OCI-LY7 (cell line): ENCODE measurements around the gene CCDC12. TPM values are rescaled to one million over a fixed set of nuclear protein-coding genes. Genes with fewer than 3 reads are reported as not detected.

Experiments
- BruUV-seq: library from RNA; stranded (reverse); fragments of 400-500 nt; replicated peaks from 2 replicates; lab custom pipeline; 2021; lab: Mats Ljungman, UMichigan
- CTCF ChIA-PET: fragments of 300-600 bp; sonication (Branson Sonifier 250); formaldehyde crosslinking; loops from one replicate; lab custom pipeline; 2022; ENCODE audit warnings: antibody characterized with exemption; ENCODE audit not compliant: unreplicated experiment; lab: Charles Lee
- POLR2A ChIA-PET: fragments of 300-600 bp; sonication (Branson Sonifier 250); formaldehyde crosslinking; loops from one replicate; lab custom pipeline; 2022; ENCODE audit warnings: antibody characterized with exemption; lab: Charles Lee
- DNase-seq: peaks from one replicate; pipeline ENCODE4 v3.0.0-alpha.2; 2015; ENCODE audit warnings: low spot score
- H2AFZ ChIP-seq: fragments of 200-600 bp; sonication (generic), shearing (Covaris generic); 2 replicates; pipeline ENCODE4 v1.6.1; 2014; ENCODE audit warnings: mild to moderate bottlenecking, antibody characterized with exemption, low read length, moderate library complexity
- H3K27ac ChIP-seq: fragments of 200-600 bp; sonication (generic); 2 replicates; pipeline ENCODE4 v1.5.1; 2014; ENCODE audit warnings: mixed run types, low read depth, mild to moderate bottlenecking, moderate library complexity, low read length, inconsistent platforms; ENCODE audit not compliant: poor library complexity, severe bottlenecking
- H3K36me3 ChIP-seq: fragments of 200-600 bp; sonication (generic); 2 replicates; pipeline ENCODE4 v1.6.1; 2014; ENCODE audit warnings: mild to moderate bottlenecking, antibody characterized with exemption, low read length, moderate library complexity, mixed read lengths; ENCODE audit not compliant: insufficient read depth
- H3K4me1 ChIP-seq: fragments of 200-600 bp; sonication (generic); 2 replicates; pipeline ENCODE4 v1.5.1; 2014; ENCODE audit warnings: mild to moderate bottlenecking, low read length; ENCODE audit not compliant: insufficient read depth, poor library complexity, severe bottlenecking
- H3K4me2 ChIP-seq: fragments of 200-600 bp; sonication (generic); 2 replicates; pipeline ENCODE4 v1.6.1; 2014; ENCODE audit warnings: mild to moderate bottlenecking, low read length
- H3K4me3 ChIP-seq: fragments of 200-600 bp; sonication (generic); 2 replicates; pipeline ENCODE4 v1.5.1; 2014; ENCODE audit warnings: mild to moderate bottlenecking, low read depth, low read length; ENCODE audit not compliant: poor library complexity, severe bottlenecking
- H3K79me2 ChIP-seq: fragments of 200-600 bp; sonication (generic); 2 replicates; pipeline ENCODE4 v1.6.1; 2016; ENCODE audit warnings: low read depth, mild to moderate bottlenecking, low read length, moderate library complexity, mixed read lengths; ENCODE audit not compliant: insufficient read depth
- H3K9me2 ChIP-seq: fragments of 200-600 bp; sonication (generic); 2 replicates; pipeline ENCODE4 v1.6.1; 2016; ENCODE audit warnings: mild to moderate bottlenecking, low read length, mixed read lengths; ENCODE audit not compliant: insufficient read depth
- H3K9me3 ChIP-seq: fragments of 200-600 bp; sonication (generic); 2 replicates; pipeline ENCODE4 v1.6.1; 2014; ENCODE audit warnings: mild to moderate bottlenecking, mixed run types, low read length, mixed read lengths
- H4K20me1 ChIP-seq: fragments of 200-600 bp; sonication (generic); 2 replicates; pipeline ENCODE4 v1.6.1; 2014; ENCODE audit warnings: mild to moderate bottlenecking, antibody characterized with exemption, low read length, moderate library complexity, mixed read lengths; ENCODE audit not compliant: insufficient read depth
- CTCF ChIP-seq: fragments of 200-600 bp; sonication (generic); conservative IDR thresholded peaks from 2 replicates; pipeline ENCODE4 v1.5.1; 2014; ENCODE audit warnings: mild to moderate bottlenecking, antibody characterized with exemption, low read length, moderate library complexity, mixed read lengths
- EZH2phosphoT487 ChIP-seq: fragments of 200-600 bp; sonication (generic); IDR thresholded peaks from 2 replicates; pipeline ENCODE4 v1.6.1; 2018; ENCODE audit warnings: low read depth, borderline replicate concordance, mild to moderate bottlenecking, mixed run types, antibody characterized with exemption, low read length, moderate library complexity, mixed read lengths
- intact Hi-C: fragments of 100-400 bp; cut with micrococcal nuclease; formaldehyde crosslinking; loops from one replicate; pipeline ENCODE4 v1.10.0; 2022; ENCODE audit not compliant: unreplicated experiment
- total RNA-seq, 2 experiments: library from RNA; depleted of rRNA in 1 of 2; stranded (reverse); fragments of >200 nt in 1 of 2; shearing (Covaris generic) in 1 of 2; gene quantifications; 2 replicates each; pipeline ENCODE4 v1.2.3, GENCODE V29; 2014 to 2022

The CCDC12 gene
- total RNA-seq, 2 experiments from 2014 or later: 74.9 to 116 TPM

- Histone ChIP-seq H3K4me2 (peak overlapping the region; percentile 82), H3K9me3 (no peaks in the 10 kb centered on the region), H3K4me1 (peaks cover 86% of the 10 kb centered on the region), H4K20me1 (no peaks in the 10 kb centered on the region), H3K4me3 (peak overlapping the region; percentile 68), H3K79me2 (peaks cover 65% of the 10 kb centered on the region), H3K27ac (peak overlapping the region; percentile 100), H3K36me3 (peaks cover 76% of the 10 kb centered on the region), H3K9me2 (no peaks in the 10 kb centered on the region), H2AFZ (no peak overlapping the region)
- ChIA-PET CTCF (no interaction called here), POLR2A (interaction anchor here (0.7 to 5.7 kb wide), 8 partner anchors 14 to 607 kb away, joined by 3 to 39 read pairs (median 3); partner anchors contain the start of genes CCDC12 and NBEAL2)
- no peak for TF ChIP-seq EZH2phosphoT487
- no peak for TF ChIP-seq CTCF
- DNase-seq: peak; percentile 96
- intact Hi-C loops: loop anchor here (1.0 to 5.0 kb wide), 7 partner anchors 26 to 455 kb away; partner anchors contain the start of genes NBEAL2, PTPN23 and SETD2
- BruUV-seq: no TSS peak
Observed at GRCh38 chr3:46926871-46927717, 49.5 kb downstream of the CCDC12 start.

GRCh38 chr3:46926447-46926846 is 50.1 kb downstream of the CCDC12 start:
- peak overlapping the region; percentile 100 for H3K27ac ChIP-seq
- H3K9me3 ChIP-seq: no peaks in the 10 kb centered on the region
- intact Hi-C loops: loop anchor here (2.0 to 5.0 kb wide), 4 partner anchors 52 to 456 kb away; partner anchors contain the start of genes NBEAL2, PTPN23 and SETD2
- peak overlapping the region; percentile 82 for H3K4me2 ChIP-seq
- peaks cover 59% of the 10 kb centered on the region for H3K79me2 ChIP-seq
- POLR2A ChIA-PET: interaction anchor here (0.7 to 5.7 kb wide), 5 partner anchors 32 to 607 kb away, joined by 3 to 39 read pairs (median 5); partner anchors contain the start of gene NBEAL2
- H4K20me1 ChIP-seq: no peaks in the 10 kb centered on the region
- peak; percentile 22 for DNase-seq
- CTCF ChIA-PET: interaction anchor here (0.5 kb wide), 1 partner anchor 7 kb away, joined by 3 read pairs; no protein-coding TSS in a partner anchor
- H3K4me1 ChIP-seq: peaks cover 79% of the 10 kb centered on the region
- peaks cover 76% of the 10 kb centered on the region for H3K36me3 ChIP-seq
- TSS peak; percentile 39 for BruUV-seq
- H3K4me3 ChIP-seq: peak overlapping the region; percentile 68
- no peaks in the 10 kb centered on the region for H3K9me2 ChIP-seq
- TF ChIP-seq CTCF (no peak), EZH2phosphoT487 (no peak)
- no peak overlapping the region for H2AFZ ChIP-seq
